ENCODE data around the gene LRMDA.

Gene LRMDA

GRCh38 chr10:76298329-76298728 lies 866.9 kb downstream of the LRMDA start:
- Histone ChIP-seq H3K36me3 (ENCODE audit: insufficient read depth, low read length) (no peaks in the 10 kb centered on the region), H3K4me1 (ENCODE audit: insufficient read depth, low read length) (peaks cover 26% of the 10 kb centered on the region; the same call in 1 of the 2 replicates), H3K9me3 (ENCODE audit: insufficient read depth, low read depth, low read length) (no peaks in the 10 kb centered on the region), H3K4me3 (ENCODE audit: low read length) (no peak overlapping the region), H3K27ac (ENCODE audit: low read depth, low read length) (no peak overlapping the region), H3K27me3 (ENCODE audit: insufficient read depth, low read length) (no peaks in the 10 kb centered on the region), H3K9ac (ENCODE audit: low read depth, low read length) (no peak overlapping the region)
- 92% methylated on average over 3 of the region's 3 CpGs for WGBS

- no peaks in the 10 kb centered on the region for H3K36me3 ChIP-seq (ENCODE audit: insufficient read depth, low read length)
- no peak overlapping the region for H3K4me3 ChIP-seq (ENCODE audit: low read length)
- no peaks in the 10 kb centered on the region for H3K27me3 ChIP-seq (ENCODE audit: insufficient read depth, low read length)
- H3K4me1 ChIP-seq (ENCODE audit: insufficient read depth, low read length), result peaks cover 29% of the 10 kb centered on the region; the same call in 1 of the 2 replicates
- 79% methylated on average over 4 of the region's 4 CpGs for WGBS
- no peak overlapping the region for H3K9ac ChIP-seq (ENCODE audit: low read depth, low read length)
- H3K9me3 ChIP-seq (ENCODE audit: insufficient read depth, low read depth, low read length), result no peaks in the 10 kb centered on the region
- H3K27ac ChIP-seq (ENCODE audit: low read depth, low read length), result no peak overlapping the region
Measured at GRCh38 chr10:76299501-76299900, 868.1 kb downstream of the LRMDA start.

- Histone ChIP-seq H3K9me3 (ENCODE audit: insufficient read depth, low read depth, low read length) (no peaks in the 10 kb centered on the region), H3K27me3 (ENCODE audit: insufficient read depth, low read length) (no peaks in the 10 kb centered on the region), H3K4me3 (ENCODE audit: low read length) (no peak overlapping the region), H3K9ac (ENCODE audit: low read depth, low read length) (no peak overlapping the region), H3K27ac (ENCODE audit: low read depth, low read length) (no peak overlapping the region), H3K4me1 (ENCODE audit: insufficient read depth, low read length) (peaks cover 29% of the 10 kb centered on the region; the same call in 1 of the 2 replicates), H3K36me3 (ENCODE audit: insufficient read depth, low read length) (no peaks in the 10 kb centered on the region)
- WGBS, result 88% methylated on average over 4 of the region's 4 CpGs
Measured at GRCh38 chr10:76301211-76301610, 869.8 kb downstream of the LRMDA start.

- H3K4me1 ChIP-seq (ENCODE audit: insufficient read depth, low read length), result peaks cover 29% of the 10 kb centered on the region; the same call in 1 of the 2 replicates
- WGBS, result 88% methylated on average over 1 of the region's 3 CpGs
- H3K27ac ChIP-seq (ENCODE audit: low read depth, low read length), result no peak overlapping the region
- no peaks in the 10 kb centered on the region for H3K9me3 ChIP-seq (ENCODE audit: insufficient read depth, low read depth, low read length)
- no peaks in the 10 kb centered on the region for H3K27me3 ChIP-seq (ENCODE audit: insufficient read depth, low read length)
- H3K36me3 ChIP-seq (ENCODE audit: insufficient read depth, low read length), result no peaks in the 10 kb centered on the region
- no peak overlapping the region for H3K9ac ChIP-seq (ENCODE audit: low read depth, low read length)
- H3K4me3 ChIP-seq (ENCODE audit: low read length), result no peak overlapping the region
Measured at GRCh38 chr10:76301950-76302349, 870.5 kb downstream of the LRMDA start.

- Histone ChIP-seq H3K4me3 (ENCODE audit: low read length) (no peak overlapping the region), H3K27me3 (ENCODE audit: insufficient read depth, low read length) (no peaks in the 10 kb centered on the region), H3K4me1 (ENCODE audit: insufficient read depth, low read length) (peaks cover 26% of the 10 kb centered on the region; the same call in 1 of the 2 replicates), H3K9ac (ENCODE audit: low read depth, low read length) (no peak overlapping the region), H3K9me3 (ENCODE audit: insufficient read depth, low read depth, low read length) (no peaks in the 10 kb centered on the region), H3K27ac (ENCODE audit: low read depth, low read length) (no peak overlapping the region), H3K36me3 (ENCODE audit: insufficient read depth, low read length) (no peaks in the 10 kb centered on the region)
- WGBS, result 100% methylated on average over 1 of the region's 1 CpG
Measured at GRCh38 chr10:76302481-76302880, 871.1 kb downstream of the LRMDA start.

GRCh38 chr10:76302961-76303630 lies 871.7 kb downstream of the LRMDA start:
- H3K27me3 ChIP-seq (ENCODE audit: insufficient read depth, low read length), result no peaks in the 10 kb centered on the region
- no peak overlapping the region for H3K9ac ChIP-seq (ENCODE audit: low read depth, low read length)
- 63% methylated on average over 6 of the region's 8 CpGs for WGBS
- peaks cover 20% of the 10 kb centered on the region; the same call in 1 of the 2 replicates for H3K4me1 ChIP-seq (ENCODE audit: insufficient read depth, low read length)
- H3K36me3 ChIP-seq (ENCODE audit: insufficient read depth, low read length), result no peaks in the 10 kb centered on the region
- no peaks in the 10 kb centered on the region for H3K9me3 ChIP-seq (ENCODE audit: insufficient read depth, low read depth, low read length)
- no peak overlapping the region for H3K4me3 ChIP-seq (ENCODE audit: low read length)
- H3K27ac ChIP-seq (ENCODE audit: low read depth, low read length), result no peak overlapping the region

- no peak overlapping the region for H3K9ac ChIP-seq (ENCODE audit: low read depth, low read length)
- WGBS, result 17% methylated on average over 8 of the region's 8 CpGs
- H3K4me1 ChIP-seq (ENCODE audit: insufficient read depth, low read length), result peaks cover 19% of the 10 kb centered on the region; the same call in 1 of the 2 replicates
- H3K4me3 ChIP-seq (ENCODE audit: low read length), result no peak overlapping the region
- no peaks in the 10 kb centered on the region for H3K36me3 ChIP-seq (ENCODE audit: insufficient read depth, low read length)
- H3K27ac ChIP-seq (ENCODE audit: low read depth, low read length), result no peak overlapping the region
- H3K9me3 ChIP-seq (ENCODE audit: insufficient read depth, low read depth, low read length), result no peaks in the 10 kb centered on the region
- H3K27me3 ChIP-seq (ENCODE audit: insufficient read depth, low read length), result no peaks in the 10 kb centered on the region
Measured at GRCh38 chr10:76303682-76304316, 872.4 kb downstream of the LRMDA start.

GRCh38 chr10:76305930-76306615 lies 874.6 kb downstream of the LRMDA start:
- no peaks in the 10 kb centered on the region for H3K27me3 ChIP-seq (ENCODE audit: insufficient read depth, low read length)
- 0% methylated on average over 1 of the region's 1 CpG for WGBS
- H3K9ac ChIP-seq (ENCODE audit: low read depth, low read length), result no peak overlapping the region
- H3K4me1 ChIP-seq (ENCODE audit: insufficient read depth, low read length), result peaks cover 21% of the 10 kb centered on the region; the same call in 1 of the 2 replicates
- no peaks in the 10 kb centered on the region for H3K9me3 ChIP-seq (ENCODE audit: insufficient read depth, low read depth, low read length)
- H3K36me3 ChIP-seq (ENCODE audit: insufficient read depth, low read length), result no peaks in the 10 kb centered on the region
- H3K4me3 ChIP-seq (ENCODE audit: low read length), result no peak overlapping the region
- no peak overlapping the region for H3K27ac ChIP-seq (ENCODE audit: low read depth, low read length)

- H3K4me3 ChIP-seq (ENCODE audit: low read length), result no peak overlapping the region
- H3K27ac ChIP-seq (ENCODE audit: low read depth, low read length), result no peak overlapping the region
- peaks cover 21% of the 10 kb centered on the region; the same call in 1 of the 2 replicates for H3K4me1 ChIP-seq (ENCODE audit: insufficient read depth, low read length)
- H3K9ac ChIP-seq (ENCODE audit: low read depth, low read length), result no peak overlapping the region
- H3K36me3 ChIP-seq (ENCODE audit: insufficient read depth, low read length), result no peaks in the 10 kb centered on the region
- no peaks in the 10 kb centered on the region for H3K27me3 ChIP-seq (ENCODE audit: insufficient read depth, low read length)
- no peaks in the 10 kb centered on the region for H3K9me3 ChIP-seq (ENCODE audit: insufficient read depth, low read depth, low read length)
Measured at GRCh38 chr10:76306856-76307255, 875.4 kb downstream of the LRMDA start.

- H3K4me3 ChIP-seq (ENCODE audit: low read length), result no peak overlapping the region
- WGBS, result 64% methylated on average over 7 of the region's 7 CpGs
- H3K27ac ChIP-seq (ENCODE audit: low read depth, low read length), result no peak overlapping the region
- H3K9me3 ChIP-seq (ENCODE audit: insufficient read depth, low read depth, low read length), result no peaks in the 10 kb centered on the region
- H3K36me3 ChIP-seq (ENCODE audit: insufficient read depth, low read length), result no peaks in the 10 kb centered on the region
- H3K27me3 ChIP-seq (ENCODE audit: insufficient read depth, low read length), result no peaks in the 10 kb centered on the region
- peaks cover 8% of the 10 kb centered on the region; the same call in 1 of the 2 replicates for H3K4me1 ChIP-seq (ENCODE audit: insufficient read depth, low read length)
- no peak overlapping the region for H3K9ac ChIP-seq (ENCODE audit: low read depth, low read length)
Measured at GRCh38 chr10:76309070-76309469, 877.6 kb downstream of the LRMDA start.
